ENCODE data around the gene IGSF3. TPM values are rescaled to one million over a fixed set of nuclear protein-coding genes. Genes with fewer than 3 reads are reported as not detected.

IGSF3 gene
- polyA plus RNA-seq, 1 experiment = 0.15 TPM

DNA sequence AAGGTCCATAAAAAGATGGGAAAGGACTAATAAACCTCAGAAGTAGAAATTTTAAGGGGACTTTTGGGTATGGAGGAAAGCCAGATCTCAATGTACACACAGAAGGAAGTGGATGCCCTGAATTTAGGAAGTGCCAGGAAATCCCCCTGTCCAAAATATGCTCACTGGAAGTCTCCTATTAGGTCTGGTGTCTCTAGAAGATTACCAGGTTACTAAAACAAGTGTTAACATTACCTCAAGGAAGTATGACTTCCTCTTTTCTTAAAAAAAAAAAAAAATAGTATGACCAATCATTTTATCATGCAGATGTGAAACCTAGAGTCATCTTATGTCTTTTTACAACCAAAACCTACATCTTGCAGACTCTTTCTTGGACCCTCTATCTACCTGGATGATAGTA is 127.4 kb downstream of the IGSF3 start:
- Histone ChIP-seq H3K4me3 (ENCODE audit: low read depth, low read length) (no peak overlapping the region), H3K27me3 (ENCODE audit: control insufficient read depth, insufficient read depth, low read length) (no peaks in the 10 kb centered on the region), H3K36me3 (ENCODE audit: control insufficient read depth, insufficient read depth, low read length) (peaks cover 2% of the 10 kb centered on the region)
- CTCF ChIA-PET = interaction anchor here (0.9 kb wide), 1 partner anchor 13 kb away, joined by 3 read pairs; no protein-coding TSS in a partner anchor
- TF ChIP-seq, protein P1, sequence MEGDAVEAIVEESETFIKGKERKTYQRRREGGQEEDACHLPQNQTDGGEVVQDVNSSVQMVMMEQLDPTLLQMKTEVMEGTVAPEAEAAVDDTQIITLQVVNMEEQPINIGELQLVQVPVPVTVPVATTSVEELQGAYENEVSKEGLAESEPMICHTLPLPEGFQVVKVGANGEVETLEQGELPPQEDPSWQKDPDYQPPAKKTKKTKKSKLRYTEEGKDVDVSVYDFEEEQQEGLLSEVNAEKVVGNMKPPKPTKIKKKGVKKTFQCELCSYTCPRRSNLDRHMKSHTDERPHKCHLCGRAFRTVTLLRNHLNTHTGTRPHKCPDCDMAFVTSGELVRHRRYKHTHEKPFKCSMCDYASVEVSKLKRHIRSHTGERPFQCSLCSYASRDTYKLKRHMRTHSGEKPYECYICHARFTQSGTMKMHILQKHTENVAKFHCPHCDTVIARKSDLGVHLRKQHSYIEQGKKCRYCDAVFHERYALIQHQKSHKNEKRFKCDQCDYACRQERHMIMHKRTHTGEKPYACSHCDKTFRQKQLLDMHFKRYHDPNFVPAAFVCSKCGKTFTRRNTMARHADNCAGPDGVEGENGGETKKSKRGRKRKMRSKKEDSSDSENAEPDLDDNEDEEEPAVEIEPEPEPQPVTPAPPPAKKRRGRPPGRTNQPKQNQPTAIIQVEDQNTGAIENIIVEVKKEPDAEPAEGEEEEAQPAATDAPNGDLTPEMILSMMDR (IDR thresholded peaks at IDR 0.05; ENCODE audit: insufficient read depth, low read depth, low read length) = no peak
- POLR2A ChIA-PET = no interaction called here
- no peak for DNase-seq (ENCODE audit: low read depth)

DNA sequence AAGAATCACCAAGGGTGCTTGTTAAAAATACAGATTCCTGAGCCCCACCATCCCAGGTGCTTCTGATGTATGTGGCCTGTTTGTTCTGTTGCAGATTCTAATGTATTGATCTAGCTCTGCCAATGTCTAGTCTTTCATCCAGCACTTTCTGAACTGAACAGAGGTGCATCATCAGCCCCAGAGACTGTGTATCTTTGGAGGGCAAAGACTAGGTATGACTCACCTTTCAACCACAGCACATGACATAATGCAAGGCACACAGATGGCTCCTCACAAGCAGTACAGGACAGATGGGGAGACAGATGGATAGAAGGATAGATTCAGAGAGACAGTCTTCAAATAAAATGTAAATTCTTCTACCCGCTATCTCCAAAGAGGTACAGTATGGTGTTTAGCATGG is 129.0 kb downstream of the IGSF3 start:
- ChIA-PET POLR2A (no interaction called here), CTCF (interaction anchor here (1.1 to 1.4 kb wide), 3 partner anchors 25 to 39 kb away, joined by 3 to 4 read pairs (median 3); no protein-coding TSS in a partner anchor)
- Histone ChIP-seq H3K4me3 (ENCODE audit: low read depth, low read length) (no peak overlapping the region), H3K27me3 (ENCODE audit: control insufficient read depth, insufficient read depth, low read length) (no peaks in the 10 kb centered on the region), H3K36me3 (ENCODE audit: control insufficient read depth, insufficient read depth, low read length) (peaks cover 2% of the 10 kb centered on the region)
- DNase-seq (ENCODE audit: low read depth) = no peak
- TF ChIP-seq, protein P1 (IDR thresholded peaks at IDR 0.05; ENCODE audit: insufficient read depth, low read depth, low read length) = no peak

DNA sequence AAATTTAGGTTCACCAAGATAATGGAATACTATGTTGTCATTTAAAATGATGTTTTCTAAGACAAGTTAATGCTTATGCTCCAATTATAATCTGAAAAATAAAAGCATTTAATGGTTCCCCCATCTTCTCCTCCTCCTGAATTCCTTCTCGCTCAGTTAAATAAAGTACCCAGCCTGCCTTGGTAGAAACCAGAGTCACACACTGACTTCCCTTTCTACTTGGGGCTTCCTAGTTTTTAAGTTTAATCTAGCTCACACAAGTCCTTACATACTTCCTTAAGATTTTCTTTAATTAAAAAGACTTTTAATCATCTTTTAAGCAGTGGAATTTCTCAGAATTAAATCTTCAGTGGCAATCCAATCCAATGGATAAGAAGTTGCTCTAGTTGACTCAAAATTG is 129.6 kb downstream of the IGSF3 start:
- peaks cover under 1% of the 10 kb centered on the region for H3K36me3 ChIP-seq (ENCODE audit: control insufficient read depth, insufficient read depth, low read length)
- TF ChIP-seq, protein P1 (IDR thresholded peaks at IDR 0.05; ENCODE audit: insufficient read depth, low read depth, low read length) = no peak
- H3K27me3 ChIP-seq (ENCODE audit: control insufficient read depth, insufficient read depth, low read length) = no peaks in the 10 kb centered on the region
- no peak overlapping the region for H3K4me3 ChIP-seq (ENCODE audit: low read depth, low read length)
- no peak for DNase-seq (ENCODE audit: low read depth)
- CTCF ChIA-PET = interaction anchor here (1.1 to 1.4 kb wide), 3 partner anchors 24 to 38 kb away, joined by 3 to 4 read pairs (median 3); no protein-coding TSS in a partner anchor
- POLR2A ChIA-PET = no interaction called here

DNA sequence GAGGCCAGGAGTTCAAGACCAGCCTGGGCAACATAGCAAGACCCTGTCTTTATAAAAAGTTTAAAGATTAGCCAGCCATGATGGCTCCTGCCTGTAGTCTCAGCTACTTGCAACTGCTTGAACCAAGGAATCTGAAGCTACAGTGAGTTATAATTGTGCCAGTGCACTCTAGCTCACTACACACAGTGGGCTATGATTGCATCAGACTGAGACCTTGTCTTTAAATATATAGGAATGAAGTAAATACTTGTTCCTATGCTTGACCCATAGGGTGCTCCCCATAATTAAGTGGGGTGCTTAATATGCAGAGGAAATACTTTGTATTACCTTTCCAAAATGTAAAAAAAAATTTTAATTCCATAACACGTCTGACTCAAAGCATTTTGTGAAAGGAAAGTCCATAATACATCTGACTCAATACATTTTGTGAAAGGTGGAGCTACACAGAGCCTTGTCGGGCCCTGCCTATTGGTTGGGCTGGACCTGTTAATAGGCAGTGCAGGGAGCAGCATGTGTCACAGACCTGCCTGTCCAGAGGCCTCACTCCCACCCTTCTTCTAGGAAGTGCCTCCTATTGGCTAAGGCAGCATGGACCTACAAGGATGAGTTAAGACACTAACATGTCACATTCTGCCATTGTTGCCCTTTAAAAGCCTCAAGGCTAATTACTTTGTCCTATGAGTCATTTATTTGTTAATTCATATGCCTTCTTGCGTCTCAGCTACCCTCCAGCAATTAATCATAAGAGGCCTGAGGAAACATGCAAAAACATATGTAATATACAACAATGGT is 130.3 kb downstream of the IGSF3 start:
- Histone ChIP-seq H3K27me3 (ENCODE audit: control insufficient read depth, insufficient read depth, low read length) (no peaks in the 10 kb centered on the region), H3K36me3 (ENCODE audit: control insufficient read depth, insufficient read depth, low read length) (no peaks in the 10 kb centered on the region; the same call in none of the 2 replicates), H3K4me3 (ENCODE audit: low read depth, low read length) (no peak overlapping the region)
- no peak for DNase-seq (ENCODE audit: low read depth)
- TF ChIP-seq, protein P1 (IDR thresholded peaks at IDR 0.05; ENCODE audit: insufficient read depth, low read depth, low read length) = no peak
- CTCF ChIA-PET = interaction anchor here (1.2 to 1.4 kb wide), 2 partner anchors 24 to 38 kb away, joined by 3 read pairs; no protein-coding TSS in a partner anchor
- POLR2A ChIA-PET = no interaction called here

DNA sequence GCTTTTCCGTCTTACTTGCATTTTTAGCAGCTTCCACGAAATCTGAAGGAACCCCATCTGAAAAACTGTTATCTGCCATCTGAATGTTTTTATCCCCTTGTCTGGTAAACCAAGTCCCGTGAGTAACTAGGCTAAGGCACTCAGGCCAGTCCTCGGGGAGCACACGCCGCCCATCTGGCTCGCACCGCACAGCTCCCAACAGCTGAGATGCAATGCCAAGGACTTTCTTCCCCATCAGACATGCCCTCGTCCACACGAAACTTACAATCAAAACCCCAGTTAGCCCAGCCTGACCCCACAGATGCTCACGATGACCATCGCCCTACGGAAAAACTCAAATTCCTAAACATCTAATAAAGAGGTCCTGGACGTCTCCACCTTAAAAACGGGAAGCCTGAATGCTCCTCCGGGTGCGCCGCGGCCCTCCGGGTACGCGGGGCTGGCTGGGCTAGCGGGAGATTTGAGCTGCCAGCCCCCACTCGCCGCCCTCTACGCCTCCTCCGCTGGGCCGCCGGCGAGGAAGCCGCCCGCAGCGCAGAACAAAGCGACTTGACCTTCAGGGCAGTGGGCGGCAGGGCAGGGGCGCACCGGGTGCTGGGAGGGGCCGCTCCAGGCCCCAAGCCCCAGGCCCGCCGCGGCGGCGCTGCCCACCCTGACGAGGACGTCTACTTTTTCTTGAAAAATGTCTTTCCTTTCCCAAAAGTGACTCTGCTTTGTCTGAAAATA is 133.4 kb downstream of the IGSF3 start:
- CTCF ChIA-PET = no interaction called here
- POLR2A ChIA-PET = no interaction called here
- H3K4me3 ChIP-seq (ENCODE audit: low read depth, low read length) = no peak overlapping the region
- H3K27me3 ChIP-seq (ENCODE audit: control insufficient read depth, insufficient read depth, low read length) = no peaks in the 10 kb centered on the region
- H3K36me3 ChIP-seq (ENCODE audit: control insufficient read depth, insufficient read depth, low read length) = no peaks in the 10 kb centered on the region
- TF ChIP-seq, protein P1 (IDR thresholded peaks at IDR 0.05; ENCODE audit: insufficient read depth, low read depth, low read length) = no peak
- DNase-seq (ENCODE audit: low read depth) = no peak
